Endodermal cell (in vitro differentiated cells): ENCODE data around the gene RBMS1. TPM values are rescaled to one million over a fixed set of nuclear protein-coding genes. Genes with fewer than 3 reads are reported as not detected.

Source experiments
- DNase-seq: peaks from one replicate; pipeline ENCODE4 v3.0.0-alpha.2; 2017
- H3K27ac ChIP-seq: 2 replicates; pipeline ENCODE4 v1.5.1; 2013; ENCODE audit warnings: mild to moderate bottlenecking, low read depth, low read length, moderate library complexity
- H3K27me3 ChIP-seq: 2 replicates; pipeline ENCODE4 v1.6.1; 2013; ENCODE audit warnings: mild to moderate bottlenecking, low read length, moderate library complexity; ENCODE audit not compliant: insufficient read depth, control insufficient read depth, poor library complexity, severe bottlenecking
- H3K36me3 ChIP-seq: 2 replicates; pipeline ENCODE4 v1.7.0; 2013; ENCODE audit warnings: mild to moderate bottlenecking, low read length, moderate library complexity; ENCODE audit not compliant: control insufficient read depth, insufficient read depth
- H3K4me1 ChIP-seq: one replicate; pipeline ENCODE4 v1.7.0; 2013; ENCODE audit warnings: low read length; ENCODE audit not compliant: control insufficient read depth, insufficient read depth
- H3K4me3 ChIP-seq: 2 replicates; pipeline ENCODE4 v1.5.1; 2013; ENCODE audit warnings: mild to moderate bottlenecking, low read length, moderate library complexity
- H3K9ac ChIP-seq: 2 replicates; pipeline ENCODE4 v1.6.1; 2013; ENCODE audit warnings: mild to moderate bottlenecking, low read length, moderate library complexity; ENCODE audit not compliant: poor library complexity, severe bottlenecking; ENCODE audit errors: extremely low read depth
- H3K9me3 ChIP-seq: 2 replicates; pipeline ENCODE4 v1.6.1; 2013; ENCODE audit warnings: mild to moderate bottlenecking, low read length, moderate library complexity; ENCODE audit not compliant: control insufficient read depth
- H3K27ac Mint-ChIP-seq: 2 replicates; pipeline ENCODE4 v1.8.0; 2020; ENCODE audit warnings: mixed read lengths
- H3K27me3 Mint-ChIP-seq: 2 replicates; pipeline ENCODE4 v1.8.0; 2021; ENCODE audit warnings: mild to moderate bottlenecking, mixed read lengths; ENCODE audit not compliant: insufficient read depth
- H3K36me3 Mint-ChIP-seq: 2 replicates; pipeline ENCODE4 v1.8.0; 2020; ENCODE audit warnings: low read depth, mixed read lengths
- H3K4me1 Mint-ChIP-seq: 2 replicates; pipeline ENCODE4 v1.8.0; 2020; ENCODE audit warnings: mixed read lengths
- H3K4me3 Mint-ChIP-seq: 2 replicates; pipeline ENCODE4 v1.8.0; 2020; ENCODE audit warnings: mild to moderate bottlenecking, moderate library complexity, mixed read lengths
- H3K9me3 Mint-ChIP-seq: 2 replicates; pipeline ENCODE4 v1.8.0; 2020; ENCODE audit warnings: mild to moderate bottlenecking, mixed read lengths
- CTCF ChIP-seq: fragments of 200-600 bp; sonication (generic); conservative IDR thresholded peaks from 2 replicates; pipeline ENCODE4 v1.5.0; 2021; ENCODE audit warnings: antibody characterized with exemption, mild to moderate bottlenecking
- WGBS, 2 experiments: methylation state at CpG; one replicate each; pipeline versions ENCODE4 v1.1.5 to v1.1.7; 2013; ENCODE audit warnings: missing lambda C conversion rate in 2 of 2, mixed read lengths in 1 of 2; ENCODE audit not compliant: insufficient coverage in 1 of 2, insufficient read length in 1 of 2; 5-methylcytosine and 5-hydroxymethylcytosine counted together
- total RNA-seq, 2 donors: library from RNA; stranded (reverse); fragmentation: NEBNext Ultra II Directional in 1 of 2; extraction: Animal tissue kit (Norgen Biotek cat#: 25700) in 1 of 2; gene quantifications; 2 replicates in 1 of 2; 3 replicates in 1 of 2; pipeline ENCODE4 v1.2.1, GENCODE V29; 2021

RBMS1 gene
- total RNA-seq, 2 donors from 2014 or later = 90.7 to 124 TPM

GRCh38 chr2:160418398-160418765 is 75.2 kb downstream of the RBMS1 start:
- Mint-ChIP-seq H3K36me3 (peaks cover 17% of the 10 kb centered on the region), H3K9me3 (peaks cover 4% of the 10 kb centered on the region), H3K27me3 (no peaks in the 10 kb centered on the region), H3K4me1 (no peaks in the 10 kb centered on the region), H3K27ac (no peak overlapping the region), H3K4me3 (no peak overlapping the region)
- Histone ChIP-seq H3K9me3 (no peaks in the 10 kb centered on the region), H3K4me1 (no peaks in the 10 kb centered on the region), H3K27ac (no peak overlapping the region), H3K9ac (no peak overlapping the region), H3K27me3 (no peaks in the 10 kb centered on the region), H3K4me3 (no peak overlapping the region), H3K36me3 (peaks cover 1% of the 10 kb centered on the region)
- no peak for DNase-seq
- 83 to 93% methylated on average over 1 of the region's 1 CpG for WGBS, 2 experiments
- TF ChIP-seq CTCF = no peak

- no peak for DNase-seq
- H3K27ac Mint-ChIP-seq = no peak overlapping the region
- no peaks in the 10 kb centered on the region for H3K27me3 ChIP-seq
- H3K4me3 ChIP-seq = no peak overlapping the region
- TF ChIP-seq CTCF = no peak
- no peaks in the 10 kb centered on the region for H3K4me1 Mint-ChIP-seq
- 84 to 100% methylated on average over 3 to 6 of the region's 6 CpGs for WGBS, 2 experiments
- no peak overlapping the region for H3K27ac ChIP-seq
- H3K36me3 ChIP-seq = no peaks in the 10 kb centered on the region
- H3K27me3 Mint-ChIP-seq = no peaks in the 10 kb centered on the region
- H3K9ac ChIP-seq = no peak overlapping the region
- peaks cover 16% of the 10 kb centered on the region for H3K36me3 Mint-ChIP-seq
- H3K9me3 Mint-ChIP-seq = peaks cover 4% of the 10 kb centered on the region
- H3K9me3 ChIP-seq = no peaks in the 10 kb centered on the region
- H3K4me3 Mint-ChIP-seq = no peak overlapping the region
- no peaks in the 10 kb centered on the region for H3K4me1 ChIP-seq
Observed at GRCh38 chr2:160417745-160418397, 75.7 kb downstream of the RBMS1 start.

GRCh38 chr2:160415991-160416390 is 77.6 kb downstream of the RBMS1 start:
- no peaks in the 10 kb centered on the region for H3K9me3 ChIP-seq
- H3K36me3 ChIP-seq = no peaks in the 10 kb centered on the region
- no peak for TF ChIP-seq CTCF
- Mint-ChIP-seq H3K27ac (no peak overlapping the region), H3K9me3 (no peaks in the 10 kb centered on the region), H3K4me1 (peaks cover 2% of the 10 kb centered on the region), H3K36me3 (peaks cover 4% of the 10 kb centered on the region), H3K4me3 (no peak overlapping the region), H3K27me3 (no peaks in the 10 kb centered on the region)
- no peak overlapping the region for H3K4me3 ChIP-seq
- no peak overlapping the region for H3K27ac ChIP-seq
- WGBS, 2 experiments = 88% methylated on average over 2 of the region's 2 CpGs; no CpG with 5 or more reads in 1 of the 2 experiments
- H3K27me3 ChIP-seq = no peaks in the 10 kb centered on the region
- no peak for DNase-seq
- no peaks in the 10 kb centered on the region for H3K4me1 ChIP-seq
- H3K9ac ChIP-seq = no peak overlapping the region
